NCI-H510A treated with DMSO at 0.1 percent for 48 hours (cell line): ENCODE results near the gene CDK14.

Experiments
- DNase-seq: peaks from one replicate; lab custom pipeline; 2025; lab: John Stamatoyannopoulos, UW

CDK14 gene

DNA sequence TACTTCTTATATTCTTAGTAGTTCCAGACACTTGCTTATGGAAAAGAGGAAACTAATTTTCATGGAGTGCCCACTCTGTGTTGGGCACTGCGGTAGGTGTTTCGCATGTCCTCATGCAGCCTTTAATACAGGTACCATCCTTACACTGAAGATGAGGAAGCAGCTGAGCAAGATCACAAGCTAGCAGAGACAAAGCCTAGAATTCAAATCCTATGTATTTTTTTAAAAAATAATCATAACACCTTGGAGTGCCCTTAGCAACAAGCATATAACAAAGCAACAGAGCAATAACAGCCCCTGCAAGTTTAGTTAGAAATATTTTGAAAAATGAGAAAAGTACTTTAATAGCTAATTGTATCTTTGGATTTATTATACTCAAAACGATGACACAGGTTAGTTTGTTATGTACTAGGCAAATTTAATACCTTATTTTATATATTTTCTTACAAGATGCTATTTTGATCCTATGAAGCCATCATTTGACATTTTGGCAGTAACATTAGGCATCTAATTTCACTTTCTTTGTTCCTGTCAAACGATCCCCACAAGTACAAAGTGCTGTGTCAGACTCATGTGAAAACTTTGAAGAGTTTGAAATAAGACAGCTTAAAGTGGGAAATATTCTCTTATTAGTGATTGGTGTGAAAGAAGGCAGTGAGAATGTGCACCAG, 245.8 kb downstream of the CDK14 start:
- DNase-seq = no peak

DNA sequence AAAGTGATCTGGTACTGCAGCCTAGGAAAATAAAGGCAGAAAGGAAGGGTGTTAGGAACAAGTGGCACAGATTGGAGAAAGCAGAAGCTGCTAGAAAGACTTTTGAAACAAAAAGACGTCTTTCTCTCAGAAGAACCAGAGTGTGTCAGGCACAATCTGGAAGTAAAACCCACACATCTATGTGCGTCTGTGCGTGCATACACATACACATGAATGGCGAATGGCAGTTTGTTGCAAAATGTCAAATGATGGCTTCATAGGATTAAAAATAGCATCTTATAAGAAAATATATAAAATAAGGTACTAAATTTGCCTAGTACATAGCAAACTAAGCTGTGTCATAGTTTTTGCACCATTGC, 246.3 kb downstream of the CDK14 start:
- DNase-seq = no peak

DNA sequence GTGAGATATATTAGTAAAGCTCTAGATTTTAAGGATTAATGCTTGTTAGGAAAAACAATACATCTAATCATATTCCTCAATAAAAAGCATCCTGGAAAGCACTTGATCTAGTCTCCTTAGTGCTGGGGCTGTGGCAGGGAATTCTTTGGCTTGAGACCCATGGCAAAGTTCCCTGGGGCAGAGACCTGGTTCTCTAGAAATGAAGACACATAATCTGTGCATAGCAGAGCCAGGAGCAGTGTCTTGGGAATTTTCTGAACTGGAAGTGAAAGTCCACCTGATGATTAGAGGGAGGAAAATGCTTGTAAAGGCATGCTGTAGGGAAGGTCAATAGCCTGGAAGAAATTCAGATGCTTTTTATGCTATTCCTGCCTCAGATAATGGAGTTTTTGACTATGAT, 247.4 kb downstream of the CDK14 start:
- no peak for DNase-seq

DNA sequence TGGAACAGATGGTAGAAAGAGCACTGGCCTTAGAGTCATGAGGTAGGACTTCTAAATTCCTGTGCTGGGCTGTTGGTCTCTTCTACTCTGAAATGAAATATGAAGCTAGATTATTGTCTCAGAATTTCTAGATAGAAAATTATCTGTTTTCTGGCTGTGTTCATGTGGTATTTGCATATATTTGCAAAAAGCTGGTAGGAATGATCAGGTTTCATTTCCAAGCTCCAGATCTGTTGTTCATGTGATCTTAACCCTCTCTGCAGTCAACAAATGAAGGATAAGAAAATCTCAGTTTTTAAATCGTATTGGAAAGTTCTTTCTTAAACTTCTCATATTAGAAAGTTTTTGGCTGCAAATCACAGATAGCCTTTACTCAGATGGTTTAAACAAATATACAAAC, 248.3 kb downstream of the CDK14 start:
- no peak for DNase-seq

DNA sequence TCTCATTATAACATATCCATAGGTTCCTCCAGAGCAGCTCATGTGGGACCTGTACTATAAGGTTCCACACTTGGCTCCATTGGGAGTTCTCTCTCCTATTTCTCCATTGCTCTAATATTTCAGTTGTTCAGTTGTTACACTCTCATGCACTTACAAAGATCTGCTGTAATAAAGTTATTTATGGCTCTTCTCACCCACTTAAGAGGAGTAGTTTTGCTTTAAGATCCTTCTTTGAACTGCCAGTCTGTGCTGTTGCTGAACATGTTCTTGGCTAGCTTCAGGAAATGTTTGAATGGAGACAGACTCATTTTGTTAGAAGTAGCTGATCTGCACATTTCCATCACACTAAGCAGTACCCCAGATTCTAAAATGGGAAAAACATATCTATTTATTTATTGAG, 250.1 kb downstream of the CDK14 start:
- DNase-seq = no peak

DNA sequence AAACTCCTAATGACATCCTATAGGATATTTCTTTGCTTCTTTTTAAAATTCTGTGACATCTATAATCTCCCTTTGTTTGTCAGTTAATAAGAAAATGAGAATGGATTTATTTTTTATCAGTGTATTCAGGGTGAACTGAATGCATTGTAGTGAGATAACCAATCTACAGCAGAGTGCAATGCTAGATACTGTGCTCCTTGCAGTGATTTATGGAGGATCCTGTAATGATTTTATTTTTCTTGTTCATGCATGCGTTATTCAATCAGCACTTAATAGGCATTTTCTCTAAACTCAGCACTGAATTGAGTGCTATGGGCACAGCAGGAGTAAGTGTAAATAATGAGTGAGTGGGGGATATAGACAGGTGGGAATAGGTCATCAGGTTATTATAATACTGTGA, 253.9 kb downstream of the CDK14 start:
- no peak for DNase-seq

DNA sequence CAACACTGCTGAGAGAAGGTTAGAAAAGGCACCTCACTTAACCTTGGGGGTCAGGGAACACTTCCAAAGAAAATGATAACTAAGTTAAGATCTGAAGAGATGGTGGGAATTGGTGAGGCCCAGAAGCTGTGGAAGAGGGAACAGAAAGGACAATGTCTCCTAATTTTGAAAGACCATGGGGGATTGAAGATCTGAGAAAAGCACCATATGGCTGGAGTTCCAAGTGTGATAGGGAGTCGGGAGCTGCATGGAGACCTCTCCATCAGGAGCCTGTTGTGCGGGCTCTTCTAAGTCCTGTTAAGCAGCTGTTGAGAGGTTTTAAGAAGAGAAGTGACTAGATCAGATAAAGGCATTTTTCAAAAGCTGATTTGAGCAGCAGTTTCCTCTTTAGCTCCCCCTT, 254.3 kb downstream of the CDK14 start:
- peak; percentile 1 for DNase-seq

DNA sequence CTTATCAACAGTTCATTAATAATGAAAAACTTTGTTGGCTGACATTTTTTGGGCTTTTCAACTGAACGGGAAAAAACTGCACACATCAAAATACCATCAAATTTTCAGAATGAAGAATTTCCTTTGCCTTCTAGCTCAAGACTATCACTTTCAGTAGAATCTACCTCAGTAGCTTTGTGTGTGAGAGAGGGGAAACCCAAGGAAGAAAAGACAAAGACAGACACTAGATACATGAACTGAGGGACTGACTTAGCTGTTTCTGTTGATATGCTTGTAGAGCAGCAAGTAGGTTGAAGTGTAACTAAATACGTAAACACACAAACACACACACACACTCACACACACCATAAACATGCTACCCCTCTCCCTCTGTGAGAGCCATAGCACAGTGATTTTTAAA, 257.1 kb downstream of the CDK14 start:
- no peak for DNase-seq

DNA sequence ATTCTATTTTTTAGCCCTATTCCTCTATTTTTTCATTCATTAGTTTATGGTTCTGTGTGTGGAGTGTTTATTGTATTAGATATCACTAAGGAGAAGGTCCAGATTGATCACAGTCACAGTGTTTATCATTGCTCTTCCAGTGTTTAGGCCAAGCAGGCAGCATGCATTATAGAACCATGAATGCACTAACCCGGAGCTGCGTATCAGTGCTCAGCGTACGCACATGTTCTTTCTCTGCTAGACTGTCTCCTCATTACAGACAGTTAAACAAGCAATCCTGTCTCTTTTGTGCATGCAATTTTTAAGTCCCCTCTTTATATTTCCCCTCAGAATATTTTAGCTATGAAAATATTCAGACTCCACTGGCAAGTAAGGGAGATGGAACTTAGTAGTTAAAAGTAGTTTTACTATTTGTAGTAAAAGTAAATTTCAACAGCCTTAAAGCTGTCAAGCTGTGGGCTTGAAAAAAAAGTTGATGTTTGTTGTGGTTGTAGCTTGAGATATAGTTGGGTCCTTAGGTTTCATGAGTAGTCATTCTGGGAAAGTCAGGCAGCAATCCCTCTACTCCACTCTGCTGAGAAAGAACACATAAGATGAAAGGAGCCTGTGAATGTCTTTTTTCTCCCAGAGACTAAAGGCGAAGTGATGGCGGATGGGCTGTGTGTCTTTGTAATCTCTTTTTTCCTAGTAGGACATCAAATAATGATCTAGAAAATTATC, 260.4 kb downstream of the CDK14 start:
- no peak for DNase-seq

DNA sequence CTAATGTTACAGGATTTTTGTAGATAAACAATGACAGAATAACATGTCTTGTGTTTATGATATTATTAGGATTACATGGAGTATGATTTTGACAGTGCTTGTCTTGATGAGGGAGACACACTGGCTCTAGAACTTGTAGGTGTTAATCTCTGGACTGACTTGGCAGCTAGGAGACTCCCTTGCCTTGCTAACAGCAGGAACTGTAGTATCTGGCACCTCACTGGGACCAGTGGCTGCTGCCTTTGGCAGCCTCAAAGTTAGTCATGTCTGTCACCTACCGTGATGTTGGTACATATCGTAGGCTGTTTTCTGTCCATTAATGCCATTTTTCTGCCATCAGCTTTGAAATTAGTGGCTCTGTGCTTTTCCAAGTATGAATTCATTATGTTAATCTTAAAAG, 261.5 kb downstream of the CDK14 start:
- no peak for DNase-seq

DNA sequence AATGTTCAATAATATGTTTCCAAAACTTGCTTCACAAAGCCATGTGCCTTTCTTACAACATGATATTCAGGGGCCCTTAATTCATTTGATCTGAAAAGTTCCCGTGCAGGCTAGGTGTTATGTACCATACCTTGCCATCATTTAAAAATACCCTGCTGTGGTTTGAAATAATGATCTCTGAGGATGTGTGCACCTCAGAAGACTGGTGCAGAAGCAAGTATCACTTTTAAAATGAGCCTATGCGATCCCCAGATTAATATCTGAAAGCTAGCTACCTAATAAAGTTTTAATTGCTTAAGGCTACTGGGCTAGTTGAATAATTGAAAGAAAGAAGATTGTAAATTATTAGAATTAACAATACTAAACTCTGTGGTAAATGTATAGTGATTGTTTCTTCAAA, 262.4 kb downstream of the CDK14 start:
- DNase-seq = no peak

DNA sequence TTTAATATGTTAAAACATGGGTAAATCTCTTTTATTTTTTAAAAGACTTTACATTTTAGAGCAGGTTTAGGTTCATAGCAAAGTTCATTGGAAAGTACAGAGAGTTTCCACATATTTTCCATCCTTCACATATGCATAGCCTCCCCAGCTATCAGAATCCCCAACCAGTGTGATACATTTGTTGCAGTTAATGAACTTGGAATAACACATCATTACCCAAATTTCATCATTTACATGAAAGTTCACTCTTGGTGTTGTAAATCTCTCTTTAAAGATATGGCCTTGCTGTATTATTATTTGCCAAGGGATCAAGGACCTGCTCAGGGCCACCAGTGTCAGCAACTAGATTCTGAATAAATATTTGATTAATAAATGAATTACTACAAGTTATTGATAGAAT, 263.4 kb downstream of the CDK14 start:
- DNase-seq = no peak

DNA sequence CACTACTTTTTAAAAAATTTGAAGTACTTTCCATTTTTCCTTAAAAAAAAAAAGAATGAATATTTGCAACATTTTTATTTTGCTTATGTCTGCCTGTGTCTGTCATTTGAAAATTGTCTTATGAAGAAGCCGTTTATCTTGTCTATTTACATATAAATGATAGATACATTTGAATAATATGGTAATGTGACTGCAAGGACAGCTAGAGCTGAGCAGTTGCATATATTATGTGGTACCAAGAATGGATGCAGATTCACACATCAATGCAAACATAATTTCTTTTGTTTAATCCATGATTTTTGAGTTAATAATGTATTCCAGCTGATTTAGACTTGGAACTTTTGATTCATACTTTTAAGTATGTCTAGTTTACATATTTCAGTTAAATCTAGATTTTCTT, 268.0 kb downstream of the CDK14 start:
- no peak for DNase-seq

DNA sequence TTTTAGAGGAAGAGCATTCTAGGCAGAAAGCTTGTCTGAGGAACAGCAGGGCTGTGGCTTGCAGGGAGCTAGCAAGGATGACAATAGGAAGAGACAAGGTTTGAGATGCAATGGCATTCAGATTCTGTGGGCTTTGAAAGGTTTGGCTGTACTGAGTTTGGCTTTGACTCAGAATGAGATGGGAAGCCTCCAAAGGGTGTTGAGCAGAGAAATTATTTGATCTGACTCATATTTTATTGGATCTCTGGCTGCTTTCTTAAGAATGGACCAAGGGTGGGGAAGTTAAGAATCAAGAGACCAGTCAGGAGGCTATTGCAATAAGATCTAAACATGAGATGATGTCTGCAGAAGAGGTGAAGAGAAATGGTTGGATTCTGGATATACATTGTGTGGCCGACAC, 273.2 kb downstream of the CDK14 start:
- no peak for DNase-seq

DNA sequence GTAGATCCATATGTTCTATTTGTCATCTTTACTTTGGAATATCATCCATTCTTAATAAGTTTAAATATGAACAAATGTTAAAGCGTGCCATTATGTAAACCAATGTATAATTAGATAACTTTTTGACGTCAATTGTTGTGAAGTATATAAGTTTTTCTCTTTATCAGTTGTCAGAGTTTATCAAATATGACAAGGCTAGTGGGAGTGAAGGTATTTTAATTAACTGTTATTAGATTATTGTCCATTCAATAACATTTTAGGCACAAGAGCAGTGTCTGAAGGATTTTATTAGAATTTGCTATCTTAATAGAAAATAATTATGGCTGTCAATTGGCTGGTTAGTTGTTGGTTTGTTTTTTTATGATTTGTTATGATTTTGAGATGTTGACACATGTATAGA, 280.6 kb downstream of the CDK14 start:
- no peak for DNase-seq

DNA sequence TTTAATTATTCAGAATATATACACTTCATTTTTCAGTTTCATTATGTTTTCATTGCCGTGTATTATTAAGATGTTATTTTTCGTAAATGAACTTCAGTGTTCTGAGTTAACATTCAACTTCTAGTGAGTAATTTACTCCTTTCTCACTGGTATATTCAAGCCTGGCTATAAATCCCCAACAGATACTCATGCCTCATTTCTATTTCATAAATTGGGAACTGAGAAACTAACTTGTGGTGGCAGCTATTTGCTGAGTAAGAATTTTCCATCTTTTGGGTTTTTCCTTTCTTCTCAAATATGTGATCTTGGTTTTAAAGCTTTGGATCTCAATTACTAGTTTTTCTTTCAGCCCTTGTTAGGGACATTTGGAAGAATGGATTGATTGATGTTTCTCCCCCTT, 281.1 kb downstream of the CDK14 start:
- DNase-seq = no peak

DNA sequence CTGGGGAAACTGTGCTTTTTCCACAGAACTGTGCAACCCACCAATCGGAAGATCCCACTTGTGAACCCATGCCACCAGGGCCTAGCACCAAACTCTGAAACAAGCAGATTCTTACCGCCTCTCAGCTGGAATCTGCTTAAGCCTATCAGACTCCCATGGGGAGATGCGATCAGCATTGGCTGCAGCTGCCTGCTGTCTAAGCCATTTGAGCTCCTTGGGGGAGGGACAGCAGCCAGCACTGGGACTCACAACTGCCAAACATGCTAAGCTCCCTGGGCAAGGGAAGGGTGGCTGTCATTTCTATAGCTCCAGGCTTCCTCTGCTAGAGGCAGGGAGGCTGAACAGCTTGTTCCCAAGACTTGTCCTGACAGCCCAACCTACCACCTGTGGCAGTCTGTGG, 283.8 kb downstream of the CDK14 start:
- DNase-seq = no peak

DNA sequence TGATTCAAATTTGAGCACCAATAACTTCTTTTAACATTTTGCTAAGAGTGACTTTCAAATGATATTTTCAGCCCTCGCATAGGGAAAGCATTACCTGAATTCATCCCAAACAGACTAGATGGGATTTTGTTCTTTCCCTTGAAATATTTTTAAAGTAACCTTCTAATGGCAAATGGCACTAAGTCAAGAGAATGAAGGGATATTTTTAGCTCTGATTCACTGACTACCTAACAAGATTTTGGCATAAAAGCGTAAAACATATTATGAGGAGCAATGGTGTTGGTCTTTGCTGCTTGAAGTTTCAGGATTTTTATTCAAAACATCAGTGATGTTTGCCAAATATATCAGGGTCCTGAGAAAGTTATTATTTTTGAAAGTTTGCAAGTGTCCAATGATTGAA, 290.3 kb downstream of the CDK14 start:
- no peak for DNase-seq

DNA sequence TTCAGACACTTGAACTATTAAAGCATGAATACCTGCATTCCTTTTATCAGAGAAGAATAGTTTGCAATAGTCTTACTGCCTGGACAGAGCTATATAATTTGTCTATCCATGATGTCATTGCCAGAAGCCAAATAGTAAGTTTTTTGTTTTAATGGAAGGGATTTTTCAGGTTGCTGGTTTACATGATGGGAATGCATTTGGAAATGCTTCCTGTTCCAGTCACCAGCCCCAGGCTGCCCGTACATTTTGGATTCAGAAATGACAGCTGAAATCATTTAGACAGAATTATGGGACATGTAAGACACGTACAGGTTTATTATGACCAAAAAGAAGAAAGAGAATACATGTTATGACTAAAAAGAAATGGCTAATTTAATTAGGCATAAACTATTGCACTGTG, 293.1 kb downstream of the CDK14 start:
- DNase-seq = no peak

DNA sequence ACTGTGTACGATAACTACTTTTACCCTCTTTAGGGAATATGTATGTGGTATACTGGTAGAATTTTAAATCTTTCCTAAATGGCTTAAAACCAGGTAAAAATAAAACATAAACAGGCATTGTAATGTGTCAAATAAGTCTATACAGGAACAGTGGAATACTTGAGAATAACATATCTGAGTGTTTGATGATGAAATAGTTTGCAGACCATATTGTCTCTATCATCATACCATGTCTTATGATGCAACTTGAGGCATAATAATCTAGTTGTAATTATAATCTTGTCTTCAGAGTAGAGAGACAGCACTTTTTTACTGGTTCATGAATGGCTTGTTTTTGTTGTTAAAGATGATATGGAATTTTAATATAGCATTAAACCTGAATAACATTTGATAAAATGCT, 293.5 kb downstream of the CDK14 start:
- DNase-seq = no peak

DNA sequence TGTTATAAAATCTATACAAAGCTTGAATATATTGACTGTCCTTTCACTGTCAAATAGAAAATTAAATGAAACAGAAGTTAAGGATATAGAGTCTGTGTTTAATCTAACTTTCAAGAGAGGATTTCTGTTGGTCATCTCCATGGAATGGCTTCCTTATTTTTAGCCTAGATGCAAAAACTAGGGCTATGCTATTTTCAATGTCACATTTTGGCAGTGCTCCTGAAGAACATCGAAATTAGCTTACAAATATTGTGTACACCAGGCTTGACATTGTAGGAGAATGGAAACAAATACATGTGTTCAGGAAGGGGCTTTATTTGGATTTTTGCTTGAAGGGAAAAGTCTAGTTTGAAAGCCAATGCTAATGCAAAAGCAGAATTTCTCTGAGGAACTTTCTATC, 295.4 kb downstream of the CDK14 start:
- no peak for DNase-seq

DNA sequence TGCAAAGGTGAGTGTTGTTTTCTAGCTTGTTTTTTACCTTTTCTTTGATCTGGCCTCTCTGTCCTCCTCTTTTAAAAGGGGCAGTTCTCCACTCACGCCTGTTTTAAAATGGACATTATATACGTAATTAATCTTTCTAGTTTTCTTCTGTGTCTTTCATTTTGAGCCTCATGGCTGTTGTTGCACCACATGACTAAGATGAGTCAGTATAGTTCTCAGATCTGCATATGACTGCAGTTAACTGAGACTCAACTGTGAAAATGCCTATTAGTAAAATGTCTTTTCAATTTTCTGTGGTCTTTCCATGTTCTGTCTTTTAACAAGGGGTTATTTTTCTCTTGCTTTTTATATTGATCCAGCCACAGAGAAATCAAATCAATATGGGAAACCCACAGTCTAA, 296.1 kb downstream of the CDK14 start:
- no peak for DNase-seq

DNA sequence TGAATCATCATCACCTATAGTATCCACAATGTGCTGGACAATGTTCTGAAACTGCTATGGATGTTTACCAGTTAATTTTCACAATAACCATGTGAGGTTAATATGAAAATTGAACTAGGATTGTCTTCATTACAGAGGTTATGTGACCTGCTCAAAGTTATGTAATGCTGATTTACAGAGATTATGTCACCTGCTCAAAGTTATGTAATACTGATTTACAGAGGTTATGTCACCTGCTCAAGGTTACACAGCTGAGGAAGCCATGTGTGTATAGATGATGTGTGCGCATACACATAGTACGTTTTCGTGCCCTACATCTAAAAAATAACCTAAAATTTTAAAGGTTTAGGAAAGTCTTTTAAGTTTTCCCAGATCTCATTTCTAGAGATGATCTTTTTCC, 298.0 kb downstream of the CDK14 start:
- DNase-seq = no peak

DNA sequence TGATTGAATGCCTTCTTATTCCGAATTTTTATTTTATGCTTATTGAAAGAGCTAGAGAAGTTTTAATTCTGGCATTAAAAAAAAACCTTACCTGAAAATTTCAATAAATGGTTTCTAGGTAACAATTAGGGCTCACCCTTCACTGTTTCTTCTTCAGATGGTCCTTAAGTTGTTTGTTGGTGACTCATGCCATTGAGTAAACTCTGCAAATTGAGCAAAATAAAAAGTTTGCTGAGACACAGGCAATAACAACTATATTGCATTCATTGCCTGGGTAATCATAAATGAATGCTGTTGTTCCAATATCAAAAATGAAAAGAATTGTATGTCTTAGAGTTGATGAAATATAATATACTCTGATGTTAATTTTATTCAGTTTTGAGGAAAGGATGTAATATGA, 300.3 kb downstream of the CDK14 start:
- no peak for DNase-seq
